HepG2 (cell line): ENCODE data around the gene EGFL8. TPM values are rescaled to one million over a fixed set of nuclear protein-coding genes. Genes with fewer than 3 reads are reported as not detected.

Experiments
- BCLAF1 ChIP-seq: fragments of 450-650 bp; IDR thresholded peaks from 2 replicates; pipeline ENCODE4 v1.6.1; 2017; ENCODE audit warnings: mild to moderate bottlenecking
- CENPX ChIP-seq: sonication (generic); formaldehyde crosslinking; IDR thresholded peaks from 2 replicates; pipeline ENCODE4 v1.9.0; 2021; ENCODE audit warnings: mild to moderate bottlenecking, missing genetic modification reagents, moderate library complexity
- CHD2 ChIP-seq: IDR thresholded peaks from 2 replicates; pipeline ENCODE4 v1.6.1; 2011; ENCODE audit warnings: low read depth, low read length, improper control_type of control experiment
- E2F5 ChIP-seq: sonication (generic); formaldehyde crosslinking; conservative IDR thresholded peaks from 2 replicates; pipeline ENCODE4 v1.4.0; 2020; ENCODE audit warnings: missing genetic modification reagents
- ELF1 ChIP-seq: sonication (generic); formaldehyde crosslinking; IDR thresholded peaks from 2 replicates; pipeline ENCODE4 v1.4.0; 2020; ENCODE audit warnings: missing genetic modification reagents
- FOXK2 ChIP-seq: fragments of 450-650 bp; IDR thresholded peaks from 2 replicates; pipeline ENCODE4 v1.6.1; 2016
- HOMEZ ChIP-seq: IDR thresholded peaks from 2 replicates; pipeline ENCODE4 v1.6.1; 2016; ENCODE audit warnings: low read depth
- MED8 ChIP-seq: sonication (generic); formaldehyde crosslinking; IDR thresholded peaks from 2 replicates; pipeline ENCODE4 v1.8.1; 2023; ENCODE audit warnings: mild to moderate bottlenecking, missing genetic modification reagents; ENCODE audit not compliant: insufficient replicate concordance
- PBX2 ChIP-seq: IDR thresholded peaks from 2 replicates; pipeline ENCODE4 v1.6.1; 2016; ENCODE audit warnings: control low read depth
- RAD21 ChIP-seq: fragments of 450-650 bp; formaldehyde crosslinking; IDR thresholded peaks from 2 replicates; pipeline ENCODE4 v1.5.0; 2020; ENCODE audit warnings: mild to moderate bottlenecking
- RBM39 ChIP-seq: fragments of 200-400 bp; formaldehyde crosslinking; IDR thresholded peaks from one replicate; pipeline ENCODE4 v1.6.1; 2018; ENCODE audit warnings: antibody characterized with exemption, mild to moderate bottlenecking, low read depth, low read length; ENCODE audit not compliant: poor library complexity, severe bottlenecking
- RCOR2 ChIP-seq: IDR thresholded peaks from 2 replicates; pipeline ENCODE4 v1.6.1; 2016; ENCODE audit warnings: missing biosample characterization, missing genetic modification reagents
- SP2 ChIP-seq: sonication (generic); formaldehyde crosslinking; IDR thresholded peaks from 2 replicates; pipeline ENCODE4 v1.5.1; 2020; ENCODE audit warnings: mild to moderate bottlenecking, missing genetic modification reagents
- STAT6 ChIP-seq: sonication (generic); formaldehyde crosslinking; IDR thresholded peaks from 2 replicates; pipeline ENCODE4 v1.4.0; 2020; ENCODE audit warnings: missing genetic modification reagents, mild to moderate bottlenecking, borderline replicate concordance
- TBP ChIP-seq: sonication (generic); formaldehyde crosslinking; IDR thresholded peaks from 2 replicates; pipeline ENCODE4 v1.5.0; 2020; ENCODE audit warnings: missing genetic modification reagents
- ZNF205 ChIP-seq: IDR thresholded peaks from 2 replicates; pipeline ENCODE4 v1.6.1; 2018; ENCODE audit warnings: missing biosample characterization, missing genetic modification reagents
- ZNF430 ChIP-seq: sonication (generic); formaldehyde crosslinking; IDR thresholded peaks from 2 replicates; pipeline ENCODE4 v1.9.0; 2021; ENCODE audit warnings: mild to moderate bottlenecking, missing genetic modification reagents
- ZNF44 ChIP-seq: sonication (generic); formaldehyde crosslinking; IDR thresholded peaks from 2 replicates; pipeline ENCODE4 v1.5.1; 2020; ENCODE audit warnings: mild to moderate bottlenecking, missing genetic modification reagents
- ZNF703 ChIP-seq: sonication (generic); formaldehyde crosslinking; IDR thresholded peaks from 2 replicates; pipeline ENCODE4 v1.5.1; 2020; ENCODE audit warnings: missing genetic modification reagents, mild to moderate bottlenecking, moderate library complexity, borderline replicate concordance
- polyA plus RNA-seq, 8 experiments: library from polyadenylated mRNA; depleted of rRNA in 3 of 8; stranded (reverse) in 7 of 8; unstranded in 1 of 8; fragments of >200 nt; fragmentation: Illumina TruSeq in 4 of 8; extraction: Trizol in 4 of 8; gene quantifications; 2 replicates each; pipeline versions ENCODE4 v1.2.1 to v1.2.3, GENCODE V29; 2011 to 2016; ENCODE audit warnings: low read depth in 4 of 8, missing spikeins in 1 of 8, mixed read lengths in 1 of 8; ENCODE audit not compliant: insufficient read depth in 1 of 8
- total RNA-seq, 5 experiments: library from RNA; depleted of rRNA; stranded (reverse); fragments of >200 nt; fragmentation: Illumina TruSeq; extraction: Trizol; gene quantifications; 2 replicates each; pipeline ENCODE4 v1.2.3, GENCODE V29; 2016; ENCODE audit warnings: low read depth in 1 of 5

The EGFL8 gene
- total and polyA plus RNA-seq, 2 of the 13 experiments (the other 11 are each of a cell fraction or from before 2014, with no cell fraction given) = 10.0 to 11.5 TPM

- no peak for TF ChIP-seq PBX2 (CRISPR knock-in tag)
- 0 out of 2 replicates have a peak, but pooled peaks have one; percentile 17 for TF ChIP-seq ZNF205 (CRISPR knock-in tag)
- no peak for TF ChIP-seq FOXK2
- no peak for TF ChIP-seq TBP
- TF ChIP-seq ELF1 (CRISPR knock-in tag) = no peak; the same call in 1 of the 2 replicates
- no peak for TF ChIP-seq BCLAF1
- no peak for TF ChIP-seq CENPX (CRISPR knock-in tag)
- no peak for TF ChIP-seq RBM39
- no peak for TF ChIP-seq MED8
- TF ChIP-seq CHD2 = no peak
- peak; percentile 33; the same call in 1 of the 2 replicates for TF ChIP-seq RAD21 (CRISPR knock-in tag)
- TF ChIP-seq ZNF44 (CRISPR knock-in tag) = peak; percentile 45; the same call in 1 of the 2 replicates
- no peak for TF ChIP-seq HOMEZ
- peak; percentile 86 for TF ChIP-seq SP2 (CRISPR knock-in tag)
- TF ChIP-seq ZNF703 = no peak
- TF ChIP-seq ZNF430 (CRISPR knock-in tag) = no peak
- no peak for TF ChIP-seq STAT6
- TF ChIP-seq RCOR2 (CRISPR knock-in tag) = no peak
- TF ChIP-seq E2F5 (CRISPR knock-in tag) = no peak
Observed at GRCh38 chr6:32194825-32195651, 30.6 kb downstream of the EGFL8 start (continued).
